Upper lobe of right lung (tissue), 1 donor: ENCODE data around the gene LEAP2. TPM values are rescaled to one million over a fixed set of nuclear protein-coding genes. Genes with fewer than 3 reads are reported as not detected.

Experiments
- ATAC-seq: fragments of 200-7000 bp; cut with Tn5 transposase; one replicate; pipeline ENCODE4 v1.9.1; 2020; ENCODE audit warnings: mild to moderate bottlenecking, moderate library complexity
- DNase-seq: peaks from one replicate; pipeline ENCODE4 v3.0.0-alpha.2; 2020
- H3K27ac ChIP-seq: fragments of 200-600 bp; one replicate; pipeline ENCODE4 v1.8.0; 2022
- H3K27me3 ChIP-seq: fragments of 200-600 bp; one replicate; pipeline ENCODE4 v1.8.0; 2022; ENCODE audit warnings: mild to moderate bottlenecking
- H3K36me3 ChIP-seq: fragments of 200-600 bp; one replicate; pipeline ENCODE4 v1.8.0; 2022
- H3K4me1 ChIP-seq: fragments of 200-600 bp; one replicate; pipeline ENCODE4 v1.8.0; 2022
- H3K4me3 ChIP-seq: fragments of 200-600 bp; one replicate; pipeline ENCODE4 v1.8.0; 2022; ENCODE audit warnings: mild to moderate bottlenecking
- H3K9me3 ChIP-seq: fragments of 200-600 bp; one replicate; pipeline ENCODE4 v1.8.0; 2022
- CTCF ChIP-seq: fragments of 200-600 bp; IDR thresholded peaks from one replicate; pipeline ENCODE4 v1.8.0; 2022; ENCODE audit warnings: antibody characterized with exemption
- intact Hi-C: fragments of 100-400 bp; cut with DNase I; formaldehyde crosslinking; loops from one replicate; pipeline ENCODE4 v1.11.0; 2022
- total RNA-seq: library from RNA; stranded (reverse); fragmentation: NEBNext Ultra II Directional; extraction: Animal tissue kit (Norgen Biotek cat#: 25700); gene quantifications from one replicate; pipeline ENCODE4 v1.2.1, GENCODE V29; 2021
- donor health status: DM: no; HTN: yes; CAD: no; lungs with severe emphysema.

LEAP2 gene
- total RNA-seq, 1 donor from 2014 or later, result 0.69 TPM

GRCh38 chr5:132884548-132884947 is 11.1 kb downstream of the LEAP2 start:
- intact Hi-C loops, result no loop called here
- TF ChIP-seq CTCF, result no peak
- DNase-seq (no peak), ATAC-seq (no peak)
- Histone ChIP-seq H3K27ac (no peak overlapping the region), H3K4me1 (no peaks in the 10 kb centered on the region), H3K4me3 (no peak overlapping the region), H3K27me3 (no peaks in the 10 kb centered on the region), H3K9me3 (no peaks in the 10 kb centered on the region), H3K36me3 (peaks cover 99% of the 10 kb centered on the region)

GRCh38 chr5:132886064-132886823 is 12.8 kb downstream of the LEAP2 start:
- intact Hi-C loops, result no loop called here
- H3K36me3 ChIP-seq, result peaks cover 97% of the 10 kb centered on the region
- no peak for ATAC-seq

GRCh38 chr5:132887283-132887682 is 13.8 kb downstream of the LEAP2 start:
- Histone ChIP-seq H3K4me1 (no peaks in the 10 kb centered on the region), H3K27me3 (no peaks in the 10 kb centered on the region), H3K4me3 (no peak overlapping the region), H3K9me3 (no peaks in the 10 kb centered on the region), H3K27ac (no peak overlapping the region), H3K36me3 (peaks cover 97% of the 10 kb centered on the region)
- no peak for TF ChIP-seq CTCF
- DNase-seq (no peak), ATAC-seq (no peak)
- intact Hi-C loops, result no loop called here

More at GRCh38 chr5:132886064-132886823, 12.8 kb downstream of the LEAP2 start:
- Histone ChIP-seq H3K4me3 (no peak overlapping the region), H3K9me3 (no peaks in the 10 kb centered on the region), H3K4me1 (no peaks in the 10 kb centered on the region), H3K27ac (no peak overlapping the region), H3K27me3 (no peaks in the 10 kb centered on the region)
- no peak for DNase-seq
- no peak for TF ChIP-seq CTCF

- H3K9me3 ChIP-seq, result no peaks in the 10 kb centered on the region
- ATAC-seq (no peak), DNase-seq (no peak)
- H3K36me3 ChIP-seq, result peaks cover 99% of the 10 kb centered on the region
- no peak overlapping the region for H3K27ac ChIP-seq
- no peaks in the 10 kb centered on the region for H3K4me1 ChIP-seq
- H3K27me3 ChIP-seq, result no peaks in the 10 kb centered on the region
- no peak overlapping the region for H3K4me3 ChIP-seq
- TF ChIP-seq CTCF, result no peak
- intact Hi-C loops, result no loop called here
These were observed 16.0 kb downstream of the LEAP2 start for GRCh38 chr5:132889501-132889900.

GRCh38 chr5:132890817-132891216 is 17.3 kb downstream of the LEAP2 start:
- DNase-seq, result no peak
- no peak overlapping the region for H3K4me3 ChIP-seq
- intact Hi-C loops, result no loop called here
- TF ChIP-seq CTCF, result no peak
- H3K36me3 ChIP-seq, result peaks cover 99% of the 10 kb centered on the region
- no peak overlapping the region for H3K27ac ChIP-seq
- H3K27me3 ChIP-seq, result no peaks in the 10 kb centered on the region
- no peaks in the 10 kb centered on the region for H3K9me3 ChIP-seq
- ATAC-seq, result no peak
- H3K4me1 ChIP-seq, result no peaks in the 10 kb centered on the region
